Colonic mucosa (tissue), 4 donors: ENCODE measurements around the gene NKG7. TPM values are rescaled to one million over a fixed set of nuclear protein-coding genes. Genes with fewer than 3 reads are reported as not detected.

Source experiments
- DNase-seq: peaks from one replicate; pipeline ENCODE4 v3.0.0-alpha.2; 2020
- H3K27ac ChIP-seq: fragments of 200-600 bp; one replicate; pipeline ENCODE4 v1.8.0; 2021
- H3K27me3 ChIP-seq: fragments of 200-600 bp; one replicate; pipeline ENCODE4 v1.8.0; 2021
- H3K36me3 ChIP-seq: fragments of 200-600 bp; one replicate; pipeline ENCODE4 v1.8.0; 2021
- H3K4me1 ChIP-seq: fragments of 200-600 bp; one replicate; pipeline ENCODE4 v1.8.0; 2021; ENCODE audit warnings: mild to moderate bottlenecking
- H3K4me3 ChIP-seq: fragments of 200-600 bp; one replicate; pipeline ENCODE4 v1.8.0; 2021
- H3K9ac ChIP-seq, 2 donors: one replicate each; pipeline ENCODE4 v1.7.0; 2013; ENCODE audit warnings: control low read depth in 2 of 2, low read depth in 2 of 2, low read length in 2 of 2
- H3K9me3 ChIP-seq: fragments of 200-600 bp; one replicate; pipeline ENCODE4 v1.8.0; 2021
- intact Hi-C: fragments of 100-400 bp; cut with DNase I; formaldehyde crosslinking; loops from one replicate; pipeline ENCODE4 v1.14.1; 2022
- total RNA-seq, 2 donors: library from RNA; stranded (reverse); fragmentation: NEBNext Ultra II Directional in 1 of 2; extraction: Animal tissue kit (Norgen Biotek cat#: 25700) in 1 of 2; gene quantifications; one replicate each; pipeline ENCODE4 v1.2.1, GENCODE V29; 2021
- TF ChIP-seq, protein P1 (sequence below): fragments of 200-600 bp; IDR thresholded peaks from one replicate; pipeline ENCODE4 v1.8.0; 2022; ENCODE audit warnings: antibody characterized with exemption, mild to moderate bottlenecking
- donor health status: healthy.
- donor health status: DM: no; HTN: no; CAD: no.
- donor health status: DM: no; HTN: no; CAD: no.

The NKG7 gene
- total RNA-seq, 2 donors from 2014 or later: 2.3 to 2.7 TPM

DNA sequence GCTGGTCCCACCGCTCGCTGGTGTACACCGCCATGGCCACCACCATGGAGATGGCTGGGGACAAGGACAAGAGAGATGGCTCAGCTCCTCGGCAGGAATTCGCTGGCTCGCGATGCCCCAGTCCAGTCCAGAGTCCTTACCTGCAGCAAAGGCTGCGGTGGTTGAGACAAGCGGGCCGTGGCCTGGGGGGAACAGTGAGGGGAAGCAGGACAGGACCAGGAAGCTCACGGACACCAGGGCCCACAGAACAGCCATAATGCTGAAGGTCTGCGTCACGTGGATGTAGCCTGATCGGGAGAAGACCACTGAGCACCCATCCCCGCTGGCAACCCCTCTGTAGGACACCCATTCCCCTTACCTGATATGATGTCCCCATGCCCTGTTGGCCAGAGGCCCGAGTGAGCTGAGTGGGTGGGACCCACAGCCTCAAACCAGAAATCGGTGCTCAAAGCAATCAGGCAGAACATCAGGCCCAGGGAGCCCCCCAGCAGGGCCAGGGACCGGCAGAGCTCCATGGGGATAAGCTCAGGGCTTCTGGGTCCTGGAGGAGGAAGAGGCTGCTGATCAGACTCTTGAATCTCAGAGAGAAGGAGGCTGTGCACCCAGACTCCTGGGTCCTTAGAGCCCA is 319 bp downstream of the NKG7 start:
- intact Hi-C loops: no loop called here
- H3K27ac ChIP-seq: peak overlapping the region; percentile 17
- no peaks in the 10 kb centered on the region for H3K27me3 ChIP-seq
- peak overlapping the region in 1 of 2 donors; percentile 34 for H3K9ac ChIP-seq
- no peak overlapping the region for H3K4me3 ChIP-seq
- H3K36me3 ChIP-seq: no peaks in the 10 kb centered on the region
- H3K4me1 ChIP-seq: peaks cover 4% of the 10 kb centered on the region
- no peak for DNase-seq
- no peaks in the 10 kb centered on the region for H3K9me3 ChIP-seq
- TF ChIP-seq, protein P1, sequence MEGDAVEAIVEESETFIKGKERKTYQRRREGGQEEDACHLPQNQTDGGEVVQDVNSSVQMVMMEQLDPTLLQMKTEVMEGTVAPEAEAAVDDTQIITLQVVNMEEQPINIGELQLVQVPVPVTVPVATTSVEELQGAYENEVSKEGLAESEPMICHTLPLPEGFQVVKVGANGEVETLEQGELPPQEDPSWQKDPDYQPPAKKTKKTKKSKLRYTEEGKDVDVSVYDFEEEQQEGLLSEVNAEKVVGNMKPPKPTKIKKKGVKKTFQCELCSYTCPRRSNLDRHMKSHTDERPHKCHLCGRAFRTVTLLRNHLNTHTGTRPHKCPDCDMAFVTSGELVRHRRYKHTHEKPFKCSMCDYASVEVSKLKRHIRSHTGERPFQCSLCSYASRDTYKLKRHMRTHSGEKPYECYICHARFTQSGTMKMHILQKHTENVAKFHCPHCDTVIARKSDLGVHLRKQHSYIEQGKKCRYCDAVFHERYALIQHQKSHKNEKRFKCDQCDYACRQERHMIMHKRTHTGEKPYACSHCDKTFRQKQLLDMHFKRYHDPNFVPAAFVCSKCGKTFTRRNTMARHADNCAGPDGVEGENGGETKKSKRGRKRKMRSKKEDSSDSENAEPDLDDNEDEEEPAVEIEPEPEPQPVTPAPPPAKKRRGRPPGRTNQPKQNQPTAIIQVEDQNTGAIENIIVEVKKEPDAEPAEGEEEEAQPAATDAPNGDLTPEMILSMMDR: no peak

DNA sequence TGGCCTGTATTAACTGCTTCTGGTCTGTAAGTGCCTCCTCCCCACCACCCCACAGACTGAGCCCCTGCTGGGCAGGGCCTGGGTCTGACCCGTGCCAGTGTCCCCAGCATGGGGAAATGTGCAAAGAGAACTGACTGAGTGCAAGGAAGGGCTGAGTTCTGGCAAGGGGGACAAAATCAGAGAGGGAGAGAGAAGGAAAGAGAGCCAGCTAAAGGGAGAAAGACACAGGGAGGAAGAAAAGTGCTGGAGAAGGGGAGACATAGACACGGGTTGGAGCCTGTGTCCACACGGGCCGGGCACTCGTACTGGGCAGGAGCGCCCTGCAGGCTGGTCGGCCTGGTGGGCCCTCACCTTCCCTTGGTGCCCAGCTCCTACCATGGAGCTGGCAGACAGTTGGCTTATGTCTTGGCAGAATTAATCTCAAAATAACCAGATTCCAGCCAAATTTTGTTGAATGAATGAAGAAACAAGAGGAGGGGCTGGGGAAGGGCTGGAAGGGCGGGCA is 1.2 kb downstream of the NKG7 start:
- H3K9me3 ChIP-seq: no peaks in the 10 kb centered on the region
- no peak overlapping the region for H3K4me3 ChIP-seq
- H3K36me3 ChIP-seq: no peaks in the 10 kb centered on the region
- peaks cover 4% of the 10 kb centered on the region for H3K4me1 ChIP-seq
- no peak overlapping the region for H3K27ac ChIP-seq
- TF ChIP-seq, protein P1: no peak
- intact Hi-C loops: no loop called here
- H3K27me3 ChIP-seq: no peaks in the 10 kb centered on the region
- H3K9ac ChIP-seq: no peak overlapping the region
- DNase-seq: no peak

DNA sequence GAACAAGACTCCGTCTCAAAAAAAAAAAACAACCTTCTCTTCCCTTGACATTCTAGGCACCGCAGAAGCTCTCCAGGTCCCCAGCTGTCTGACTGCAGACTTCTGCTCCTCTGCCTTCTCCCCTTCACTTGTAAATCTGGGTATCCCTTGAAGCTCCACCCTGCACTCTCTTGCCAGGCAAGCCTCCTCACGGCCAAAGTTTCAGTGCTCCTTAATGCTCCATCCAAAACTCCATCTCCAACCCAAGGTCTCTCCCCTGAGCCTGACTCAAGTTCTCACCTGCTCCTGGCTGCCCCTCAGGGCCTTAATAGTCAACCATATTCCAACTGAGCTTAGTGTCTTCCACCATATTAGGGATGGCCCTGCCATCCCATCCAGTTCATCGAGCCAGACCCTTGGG is 2.2 kb downstream of the NKG7 start:
- no peak overlapping the region for H3K9ac ChIP-seq
- no peaks in the 10 kb centered on the region for H3K9me3 ChIP-seq
- H3K4me3 ChIP-seq: no peak overlapping the region
- H3K27me3 ChIP-seq: no peaks in the 10 kb centered on the region
- DNase-seq: no peak
- TF ChIP-seq, protein P1: no peak
- intact Hi-C loops: no loop called here
- H3K4me1 ChIP-seq: peaks cover 8% of the 10 kb centered on the region
- no peaks in the 10 kb centered on the region for H3K36me3 ChIP-seq
- H3K27ac ChIP-seq: no peak overlapping the region

DNA sequence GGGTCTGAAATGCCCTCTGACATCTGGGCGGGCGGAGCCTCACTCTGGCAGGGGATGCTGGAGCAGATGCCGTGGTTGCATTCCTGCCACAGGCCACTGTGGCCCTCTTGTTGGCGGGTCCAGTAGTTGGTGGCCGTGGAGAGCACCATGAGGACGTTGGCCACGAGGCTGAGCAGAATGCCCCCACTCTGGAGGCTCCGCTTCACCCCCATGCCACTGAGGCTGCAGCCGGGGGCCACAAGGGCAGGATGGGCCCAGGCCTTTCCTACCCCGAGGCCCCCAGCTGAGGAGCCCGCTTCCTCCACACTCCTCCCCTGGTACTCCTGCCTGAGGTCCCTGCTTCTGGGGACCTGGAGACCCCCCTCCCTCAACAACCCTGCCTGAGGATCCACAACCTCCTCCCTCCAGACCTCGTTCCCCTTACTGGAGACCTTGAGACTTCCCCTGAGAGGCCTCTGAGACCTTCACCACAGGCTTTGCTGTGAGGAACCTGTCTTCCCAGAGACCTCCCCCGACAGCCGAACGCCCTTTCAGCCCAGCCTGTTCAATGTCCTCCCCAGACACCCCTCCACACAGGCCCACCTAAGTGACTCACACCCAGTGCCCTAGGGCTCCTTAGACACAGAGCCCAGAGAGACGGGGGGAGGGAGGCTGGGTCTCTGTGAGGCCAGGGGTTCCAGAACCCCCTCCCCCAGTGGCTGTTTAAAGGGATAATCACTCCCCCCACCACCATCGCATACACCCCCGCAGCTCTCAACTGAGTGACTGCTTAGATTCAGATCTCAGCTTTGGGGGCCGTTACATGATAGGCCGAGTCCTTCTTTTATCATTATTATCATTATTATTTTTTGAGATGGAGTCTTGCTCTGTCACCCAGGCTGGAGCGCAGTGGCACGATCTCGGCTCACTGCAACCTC is 3.8 kb downstream of the NKG7 start, which contains the start of gene CLDND2:
Gene CLDND2 (minus strand): TSS at position 638 of the 917 bp plus-strand sequence. CDS start 426 bp downstream, at position 212.
- Histone ChIP-seq H3K36me3 (no peaks in the 10 kb centered on the region), H3K27me3 (no peaks in the 10 kb centered on the region), H3K9me3 (no peaks in the 10 kb centered on the region), H3K4me1 (peaks cover 10% of the 10 kb centered on the region), H3K4me3 (peak within 1 kb of the TSS; percentile 76), H3K9ac (peak within 1 kb of the TSS; percentile 82 to 100), H3K27ac (peak within 1 kb of the TSS; percentile 91)
- TF ChIP-seq, protein P1: no peak
- intact Hi-C loops: loop anchor here (2.0 kb wide), 1 partner anchor 26 kb away; no protein-coding TSS in a partner anchor
- no peak for DNase-seq

DNA sequence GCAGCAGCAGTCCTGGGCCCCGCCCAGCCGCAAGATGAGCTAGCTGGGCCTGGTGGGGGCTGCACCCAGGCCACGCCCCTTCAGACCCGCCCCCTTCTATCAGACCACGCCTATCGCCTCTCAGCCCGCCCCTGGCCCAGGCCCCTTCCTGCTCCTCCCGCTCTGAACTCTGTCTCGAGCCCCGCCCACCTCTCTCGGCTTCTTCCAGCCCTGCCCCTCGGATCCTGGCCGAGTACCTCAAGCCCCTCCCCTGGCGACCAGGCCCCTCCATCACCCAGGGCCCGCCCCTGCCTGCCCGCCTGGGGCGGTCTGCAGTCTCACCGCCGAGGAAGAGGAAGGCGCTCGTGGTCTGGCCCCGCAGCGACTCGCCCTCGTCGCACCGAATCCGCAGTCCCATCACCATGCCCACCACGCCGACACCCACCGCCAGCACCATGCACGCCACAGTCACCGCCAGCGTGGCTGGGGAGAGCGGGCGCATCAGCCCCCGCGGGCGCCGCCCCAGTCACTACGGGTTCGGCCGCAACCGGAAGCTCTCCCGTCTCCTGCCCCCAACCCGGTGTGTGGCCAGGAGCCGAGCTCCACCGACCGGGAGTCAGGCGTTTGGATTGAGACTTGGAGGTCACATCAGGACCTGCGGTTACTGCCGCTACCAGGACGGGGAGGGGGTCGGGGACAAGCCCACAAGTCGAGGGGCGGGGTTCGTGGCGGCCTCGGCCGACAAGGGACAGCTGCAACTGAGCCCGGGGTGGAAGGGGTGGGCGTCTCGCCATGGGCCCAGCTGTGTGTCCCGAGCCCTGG is 4.7 kb downstream of the NKG7 start:
- DNase-seq: peak; percentile 100
- TF ChIP-seq, protein P1: no peak
- Histone ChIP-seq H3K36me3 (no peaks in the 10 kb centered on the region), H3K4me1 (peaks cover 10% of the 10 kb centered on the region), H3K9ac (peak overlapping the region; percentile 82 to 100), H3K27me3 (no peaks in the 10 kb centered on the region), H3K9me3 (no peaks in the 10 kb centered on the region), H3K27ac (peak overlapping the region; percentile 91), H3K4me3 (peak overlapping the region; percentile 76)
- intact Hi-C loops: loop anchor here (2.0 kb wide), 1 partner anchor 27 kb away; no protein-coding TSS in a partner anchor
